Fibroblast of skin of scalp (primary cell): Measurements from ENCODE around the gene DCTN2.
"Not testable (repeated sequence)": the region's sequence is repeated elsewhere in the genome, so short reads cannot be mapped to it uniquely, and the experiment has no call there.

Experiments
- DNase-seq: peaks from one replicate; pipeline ENCODE4 v3.0.0-alpha.2; 2013

The DCTN2 gene

DNA sequence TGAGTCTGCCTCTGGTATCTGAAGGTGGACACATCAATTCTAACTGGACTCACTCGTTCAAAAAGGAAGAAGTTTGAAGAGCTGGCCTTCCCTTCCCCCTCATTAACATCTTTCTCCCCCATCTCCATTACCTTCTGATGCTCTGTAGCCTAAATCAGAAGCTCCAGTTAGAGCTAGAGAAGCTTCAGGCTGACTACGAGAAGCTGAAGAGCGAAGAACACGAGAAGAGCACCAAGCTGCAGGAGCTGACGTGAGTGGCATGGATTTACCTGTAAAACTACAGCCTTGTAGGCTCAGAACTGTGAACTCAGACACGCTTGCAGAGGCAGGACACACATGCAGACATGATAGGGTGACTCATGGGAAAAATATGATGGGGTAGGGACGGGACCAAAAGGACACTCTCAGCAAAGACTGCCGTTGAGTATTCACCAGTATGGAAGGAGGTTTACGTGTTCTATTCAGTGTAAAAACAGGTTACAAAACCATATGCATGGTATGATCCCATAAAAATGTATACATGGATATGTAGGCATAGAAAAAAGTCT, 29.7 kb upstream of the DCTN2 start:
- DNase-seq = no peak

DNA sequence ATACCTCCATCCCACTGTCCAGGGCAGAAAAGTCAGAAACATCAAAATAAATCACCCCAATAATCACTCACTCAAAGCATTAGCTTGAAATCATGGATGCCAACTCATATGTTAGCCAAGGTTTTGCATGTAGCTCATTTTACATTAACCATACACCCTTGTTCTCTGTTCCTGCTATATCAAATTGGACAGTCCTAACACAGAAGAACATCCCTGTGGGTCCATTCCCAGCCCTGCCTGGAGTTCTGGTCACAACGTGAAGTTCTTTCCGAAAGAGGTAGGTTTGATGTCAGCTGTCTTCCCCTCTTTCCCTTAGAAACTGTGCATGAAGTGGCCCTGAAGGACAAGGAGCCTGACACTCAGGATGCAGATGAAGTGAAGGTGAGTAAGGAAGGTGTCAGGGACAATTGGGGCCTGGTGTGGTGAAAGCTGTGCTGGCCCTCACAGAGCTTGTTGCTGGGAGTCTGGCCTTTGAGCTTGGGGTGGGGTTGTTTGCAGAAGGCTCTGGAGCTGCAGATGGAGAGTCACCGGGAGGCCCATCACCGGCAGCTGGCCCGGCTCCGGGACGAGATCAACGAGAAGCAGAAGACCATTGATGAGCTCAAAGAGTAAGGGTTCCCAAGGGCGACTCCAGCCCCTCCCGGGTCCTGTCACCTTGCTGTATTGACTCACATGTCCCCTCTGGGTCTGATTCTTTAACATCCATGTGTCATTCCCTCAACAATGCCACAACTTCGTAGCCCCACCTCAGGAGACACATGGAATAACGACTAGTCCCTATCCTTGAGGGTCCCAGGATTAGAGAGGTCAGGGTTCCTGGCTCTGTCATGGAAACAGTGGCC, 29.0 kb upstream of the DCTN2 start:
- no peak for DNase-seq

- no peak for DNase-seq
Observed at GRCh38 chr12:57574795-57575194, 27.8 kb upstream of the DCTN2 start.

DNA sequence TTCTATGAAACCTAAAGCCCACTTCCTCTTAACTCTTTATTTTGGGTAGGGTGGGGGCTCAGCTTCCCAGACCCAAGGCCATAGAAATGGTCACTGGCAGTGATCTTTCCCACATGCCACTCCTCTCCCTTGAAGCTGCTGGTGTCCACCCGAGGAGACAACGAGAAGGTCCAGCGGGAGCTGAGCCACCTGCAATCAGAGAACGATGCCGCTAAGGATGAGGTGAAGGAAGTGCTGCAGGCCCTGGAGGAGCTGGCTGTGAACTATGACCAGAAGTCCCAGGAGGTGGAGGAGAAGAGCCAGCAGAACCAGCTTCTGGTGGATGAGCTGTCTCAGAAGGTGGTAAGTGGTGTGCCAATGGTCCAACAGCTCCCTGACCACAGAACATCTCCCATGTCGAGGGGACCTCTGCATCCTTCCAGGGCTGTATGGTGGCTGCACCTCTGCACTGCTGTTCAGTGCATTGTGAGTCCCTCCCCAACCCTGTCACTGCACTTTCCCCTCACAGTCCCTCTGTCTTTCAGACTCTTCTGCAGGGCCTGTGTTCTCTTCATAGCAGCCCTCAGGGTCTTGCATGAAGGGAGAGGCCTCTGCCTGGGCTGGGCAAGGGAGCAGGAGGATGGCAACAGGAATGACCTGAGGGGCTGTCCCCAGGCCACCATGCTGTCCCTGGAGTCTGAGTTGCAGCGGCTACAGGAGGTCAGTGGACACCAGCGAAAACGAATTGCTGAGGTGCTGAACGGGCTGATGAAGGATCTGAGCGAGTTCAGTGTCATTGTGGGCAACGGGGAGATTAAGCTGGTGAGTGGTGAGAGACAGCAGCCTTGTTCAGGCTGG, 25.2 kb upstream of the DCTN2 start:
- no peak for DNase-seq

DNA sequence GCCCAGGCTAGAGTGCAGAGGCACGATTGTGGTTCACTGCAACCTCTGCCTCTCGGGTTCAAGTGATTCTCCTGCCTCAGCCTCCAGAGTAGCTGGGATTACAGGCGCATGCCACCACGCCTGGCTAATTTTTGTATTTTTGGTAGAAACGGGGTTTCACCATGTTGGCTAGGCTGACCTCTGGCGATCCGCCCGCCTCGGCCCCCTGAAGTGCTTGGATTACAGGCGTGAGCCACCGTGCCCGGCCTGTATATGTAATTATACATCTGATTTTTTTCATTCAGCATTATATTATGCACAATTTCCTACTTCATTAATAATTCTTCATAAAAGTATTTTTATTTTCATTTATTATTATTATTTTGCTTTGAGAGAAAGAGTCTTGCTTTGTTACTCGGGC, 23.4 kb upstream of the DCTN2 start:
- not testable (repeated sequence) for DNase-seq

DNA sequence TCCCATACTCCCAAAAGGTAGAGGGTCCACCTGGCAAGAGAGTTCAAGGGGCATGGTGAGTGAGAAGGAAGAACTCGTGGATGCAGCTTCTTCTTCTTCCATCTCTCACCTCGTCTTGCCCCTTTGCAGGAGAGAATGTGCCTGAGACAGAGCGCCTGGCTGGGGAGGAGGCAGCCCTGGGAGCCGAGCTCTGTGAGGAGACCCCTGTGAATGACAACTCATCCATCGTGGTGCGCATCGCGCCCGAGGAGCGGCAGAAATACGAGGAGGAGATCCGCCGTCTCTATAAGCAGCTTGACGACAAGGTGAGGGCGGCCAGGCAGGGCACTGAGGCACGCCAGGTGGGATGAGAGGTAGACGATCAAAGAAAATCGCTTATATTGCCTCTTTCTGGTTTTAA, 22.9 kb upstream of the DCTN2 start:
- no peak for DNase-seq

- no peak for DNase-seq
Observed at GRCh38 chr12:57568838-57569237, 21.8 kb upstream of the DCTN2 start.

DNA sequence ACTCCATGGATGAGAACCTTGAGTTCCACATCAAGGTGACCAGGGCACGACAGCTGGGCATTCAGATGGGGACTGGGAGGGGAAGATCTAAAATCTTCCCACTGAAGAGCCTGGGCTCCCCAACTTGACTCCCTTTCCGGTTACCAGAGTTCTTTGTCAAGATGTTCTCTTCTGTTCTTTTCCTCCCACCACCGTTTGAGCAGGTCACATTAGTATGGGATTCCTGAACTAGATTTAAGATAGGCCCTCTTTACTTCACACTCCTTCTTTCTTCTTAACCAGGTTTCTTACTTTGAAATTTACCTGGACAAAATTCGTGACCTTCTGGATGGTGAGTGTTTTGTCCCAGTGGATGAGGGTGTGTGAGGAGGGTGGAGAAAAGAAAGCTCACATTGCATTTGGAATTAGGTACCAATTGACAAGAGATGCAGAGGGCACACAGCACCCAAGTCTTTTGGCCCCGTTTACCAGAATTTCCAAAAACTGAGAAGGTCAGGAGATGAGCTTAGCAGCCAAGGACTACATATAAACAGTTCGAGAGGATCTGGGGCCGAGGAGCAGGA, 17.3 kb upstream of the DCTN2 start:
- no peak for DNase-seq

- no peak for DNase-seq
Observed at GRCh38 chr12:57563358-57563757, 16.4 kb upstream of the DCTN2 start.

- peak; percentile 18 for DNase-seq
Observed at GRCh38 chr12:57561117-57561516, 14.1 kb upstream of the DCTN2 start.

GRCh38 chr12:57560516-57560915, 13.5 kb upstream of the DCTN2 start:
- DNase-seq = no peak

- no peak for DNase-seq
Observed at GRCh38 chr12:57558864-57559263, 11.9 kb upstream of the DCTN2 start.

DNA sequence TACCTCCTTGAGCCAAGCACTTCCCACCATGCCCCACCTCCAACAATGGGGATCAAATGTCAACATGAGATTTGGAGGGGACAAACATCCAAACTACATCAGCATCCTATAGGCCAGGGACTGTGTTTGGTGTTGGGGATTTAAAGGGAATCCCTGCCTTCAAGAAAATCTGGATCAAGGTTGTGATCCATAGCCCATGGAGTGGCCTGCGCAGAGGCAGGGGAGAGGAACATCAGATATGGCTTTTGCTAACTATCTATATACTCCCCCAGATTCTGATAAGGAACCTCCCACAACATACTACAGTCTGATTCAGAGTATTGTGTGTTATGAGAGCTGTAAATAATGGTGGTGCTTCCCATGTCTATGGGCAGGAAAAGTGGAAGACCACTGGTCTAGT, 7.9 kb upstream of the DCTN2 start:
- no peak for DNase-seq

GRCh38 chr12:57554453-57554852, 7.5 kb upstream of the DCTN2 start:
- DNase-seq = no peak

- no peak for DNase-seq
Observed at GRCh38 chr12:57553343-57554202, 6.6 kb upstream of the DCTN2 start.

DNA sequence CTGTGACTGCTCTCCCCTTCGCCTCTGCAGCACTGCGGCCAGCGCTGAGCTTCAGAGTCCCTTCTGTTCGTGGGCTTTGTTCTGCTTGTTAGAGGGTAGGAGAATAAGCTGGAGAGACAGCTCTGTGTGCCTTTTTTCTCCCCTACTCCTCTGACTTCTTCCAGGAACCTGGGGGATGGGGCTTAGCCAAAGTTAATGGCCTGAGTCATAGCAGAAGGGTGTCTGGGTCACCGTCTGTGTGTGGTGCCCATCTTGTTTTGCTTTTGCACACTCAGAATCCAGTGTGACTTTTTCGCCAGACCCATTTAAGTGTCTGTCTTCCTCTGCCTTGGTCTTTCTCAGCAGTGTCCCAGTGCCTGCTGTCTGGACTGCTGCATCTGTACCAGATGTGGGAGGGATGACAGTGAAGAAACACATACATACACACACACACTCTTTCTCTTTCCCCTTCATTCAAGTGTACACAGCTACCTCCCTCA, 5.9 kb upstream of the DCTN2 start:
- DNase-seq = peak; percentile 39

GRCh38 chr12:57552306-57552651, 5.3 kb upstream of the DCTN2 start:
- DNase-seq = no peak

GRCh38 chr12:57551637-57552305, 4.8 kb upstream of the DCTN2 start:
- no peak for DNase-seq

- no peak for DNase-seq
Observed at GRCh38 chr12:57550641-57551549, 3.9 kb upstream of the DCTN2 start.

- no peak for DNase-seq
Observed at GRCh38 chr12:57549909-57550640, 3.1 kb upstream of the DCTN2 start, which contains the start of gene KIF5A. Gene KIF5A, plus strand, starts transcription at chr12:57550044. Its CDS starts 228 bp downstream, at chr12:57550272.
